Measurements from ENCODE around the gene DERL3. TPM values are rescaled to one million over a fixed set of nuclear protein-coding genes. Genes with fewer than 3 reads are reported as not detected.

The DERL3 gene
- total RNA-seq, 1 experiment from 2014 or later: 1.5 TPM

DNA sequence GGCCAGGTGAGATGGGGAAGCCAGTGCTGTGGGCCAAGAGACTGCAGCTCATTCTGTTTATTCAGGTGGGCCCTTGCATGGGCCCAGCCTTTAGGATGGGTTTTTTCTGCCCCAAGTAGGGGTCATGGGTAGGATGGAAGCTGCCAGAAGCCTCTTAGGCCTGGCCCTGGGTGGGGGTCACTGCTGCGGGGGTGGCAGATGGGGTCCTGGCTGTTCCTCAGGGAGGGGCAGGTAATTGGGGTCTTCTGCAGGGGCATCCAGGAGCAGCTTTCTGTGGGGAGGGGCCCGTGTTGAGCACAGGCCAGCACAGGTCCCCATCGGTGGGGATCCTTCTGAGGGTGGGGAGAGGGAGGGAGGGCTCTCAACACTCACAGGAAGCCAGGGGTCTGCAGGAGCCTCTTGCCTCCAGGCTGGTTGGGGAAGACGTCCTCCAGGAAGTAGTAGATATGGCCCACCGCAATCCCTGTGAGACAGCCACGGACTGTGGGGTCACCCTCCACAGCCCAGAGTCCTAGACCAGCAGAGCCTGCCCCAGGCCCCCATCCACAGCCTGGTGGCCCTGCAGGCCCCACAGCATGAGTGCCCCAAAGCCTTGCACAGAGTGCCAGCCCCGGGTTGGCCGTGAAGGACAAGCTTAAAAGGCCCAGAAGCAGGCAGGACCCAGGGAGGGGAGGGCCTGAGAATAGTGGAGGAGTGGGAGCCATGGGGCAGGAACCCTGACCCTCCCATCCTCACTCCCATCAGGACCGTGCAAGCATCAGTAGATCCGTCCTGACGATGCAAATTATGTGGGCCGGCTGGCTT, 1.9 kb downstream of the DERL3 start:
- Histone ChIP-seq H3K27me3 (replicated peaks; ENCODE audit: insufficient read depth, low read depth, low read length, poor library complexity) (no peaks in the 10 kb centered on the region), H3K36me3 (ENCODE audit: insufficient read depth, low read length, poor library complexity, severe bottlenecking) (peaks cover 25% of the 10 kb centered on the region), H3K27ac (ENCODE audit: low read depth, low read length, poor library complexity, severe bottlenecking) (no peak overlapping the region), H3K4me1 (ENCODE audit: insufficient read depth, low read length, poor library complexity, severe bottlenecking) (peaks cover 3% of the 10 kb centered on the region), H3K4me3 (ENCODE audit: low read depth, low read length, poor library complexity, severe bottlenecking) (no peak overlapping the region), H3K9me3 (ENCODE audit: low read depth, low read length, poor library complexity, severe bottlenecking) (no peaks in the 10 kb centered on the region)
- TF ChIP-seq EZH2 (IDR thresholded peaks at IDR 0.05; ENCODE audit: borderline replicate concordance, low read depth, low read length, poor library complexity, severe bottlenecking): no peak
- TF ChIP-seq, protein P1, sequence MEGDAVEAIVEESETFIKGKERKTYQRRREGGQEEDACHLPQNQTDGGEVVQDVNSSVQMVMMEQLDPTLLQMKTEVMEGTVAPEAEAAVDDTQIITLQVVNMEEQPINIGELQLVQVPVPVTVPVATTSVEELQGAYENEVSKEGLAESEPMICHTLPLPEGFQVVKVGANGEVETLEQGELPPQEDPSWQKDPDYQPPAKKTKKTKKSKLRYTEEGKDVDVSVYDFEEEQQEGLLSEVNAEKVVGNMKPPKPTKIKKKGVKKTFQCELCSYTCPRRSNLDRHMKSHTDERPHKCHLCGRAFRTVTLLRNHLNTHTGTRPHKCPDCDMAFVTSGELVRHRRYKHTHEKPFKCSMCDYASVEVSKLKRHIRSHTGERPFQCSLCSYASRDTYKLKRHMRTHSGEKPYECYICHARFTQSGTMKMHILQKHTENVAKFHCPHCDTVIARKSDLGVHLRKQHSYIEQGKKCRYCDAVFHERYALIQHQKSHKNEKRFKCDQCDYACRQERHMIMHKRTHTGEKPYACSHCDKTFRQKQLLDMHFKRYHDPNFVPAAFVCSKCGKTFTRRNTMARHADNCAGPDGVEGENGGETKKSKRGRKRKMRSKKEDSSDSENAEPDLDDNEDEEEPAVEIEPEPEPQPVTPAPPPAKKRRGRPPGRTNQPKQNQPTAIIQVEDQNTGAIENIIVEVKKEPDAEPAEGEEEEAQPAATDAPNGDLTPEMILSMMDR (conservative IDR thresholded peaks at IDR 0.05; ENCODE audit: low read depth, low read length): no peak
- intact Hi-C loops (cut with micrococcal nuclease; ENCODE audit: unreplicated experiment): no loop called here
- POLR2A ChIA-PET (ENCODE audit: low non-redundant PET): no interaction called here
- BruUV-seq (replicated peaks): no TSS peak
- DNase-seq (ENCODE audit: low spot score): no peak
- CTCF ChIA-PET: no interaction called here

DNA sequence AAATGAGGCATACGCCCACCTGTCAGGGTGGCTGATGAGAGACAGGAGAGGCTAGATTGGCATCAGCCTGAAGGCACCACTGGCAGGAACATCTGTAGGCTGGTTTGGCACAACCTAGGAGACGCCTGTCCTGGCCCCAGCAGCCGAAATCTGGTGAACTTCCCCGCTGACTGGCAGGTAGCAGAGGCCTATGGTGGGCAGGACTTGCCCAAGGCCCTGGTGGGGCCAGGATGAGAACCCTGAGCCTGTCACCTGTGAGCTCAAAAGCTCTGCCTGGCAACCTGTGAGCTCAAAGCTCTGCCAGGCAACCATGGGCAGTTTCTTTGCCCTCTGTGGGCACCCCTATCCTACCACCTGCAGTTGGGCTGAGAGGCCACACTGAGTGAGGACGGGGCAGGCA, 2.5 kb downstream of the DERL3 start:
- ChIA-PET CTCF (no interaction called here), POLR2A (ENCODE audit: low non-redundant PET) (no interaction called here)

DNA sequence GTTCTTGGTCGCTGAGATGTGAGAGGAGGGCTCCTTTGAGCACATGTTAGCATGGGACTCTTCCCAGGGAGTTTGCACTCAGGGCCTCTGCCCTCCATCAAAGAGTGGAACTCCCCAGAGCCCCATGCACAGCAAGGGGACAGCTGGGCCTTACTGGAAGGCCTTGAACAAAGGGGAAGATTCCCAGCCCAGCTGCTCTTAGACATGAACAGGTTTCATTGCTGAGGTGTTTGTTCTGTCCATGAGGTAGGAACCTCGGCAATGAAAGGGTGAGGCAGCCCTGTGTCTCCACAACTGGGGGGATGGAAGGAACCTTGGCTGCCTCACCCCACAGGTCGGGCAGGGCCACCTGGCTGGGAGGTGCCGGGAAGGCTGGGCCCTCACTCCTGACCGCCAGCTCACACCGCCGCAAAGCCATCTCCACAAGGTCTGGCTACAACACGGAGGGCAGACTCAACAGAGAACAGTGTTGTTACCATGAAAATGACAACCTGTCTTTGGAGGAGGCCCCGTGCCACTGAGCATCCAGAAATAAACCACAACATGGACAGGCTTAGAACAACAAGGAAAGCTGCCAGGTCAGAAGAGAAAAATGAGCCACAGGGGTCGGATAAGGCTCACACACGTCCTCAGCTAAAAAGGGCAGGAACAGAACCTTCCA, 3.2 kb downstream of the DERL3 start:
- Histone ChIP-seq H3K27me3 (replicated peaks; ENCODE audit: insufficient read depth, low read depth, low read length, poor library complexity) (no peaks in the 10 kb centered on the region), H3K4me1 (ENCODE audit: insufficient read depth, low read length, poor library complexity, severe bottlenecking) (peaks cover 3% of the 10 kb centered on the region), H3K36me3 (ENCODE audit: insufficient read depth, low read length, poor library complexity, severe bottlenecking) (peaks cover 31% of the 10 kb centered on the region), H3K27ac (ENCODE audit: low read depth, low read length, poor library complexity, severe bottlenecking) (no peak overlapping the region), H3K9me3 (ENCODE audit: low read depth, low read length, poor library complexity, severe bottlenecking) (no peaks in the 10 kb centered on the region), H3K4me3 (ENCODE audit: low read depth, low read length, poor library complexity, severe bottlenecking) (no peak overlapping the region)
- intact Hi-C loops (cut with micrococcal nuclease; ENCODE audit: unreplicated experiment): no loop called here
- POLR2A ChIA-PET (ENCODE audit: low non-redundant PET): no interaction called here
- no peak for DNase-seq (ENCODE audit: low spot score)
- CTCF ChIA-PET: no interaction called here
- BruUV-seq (replicated peaks): no TSS peak
- TF ChIP-seq EZH2 (IDR thresholded peaks at IDR 0.05; ENCODE audit: borderline replicate concordance, low read depth, low read length, poor library complexity, severe bottlenecking): no peak
- TF ChIP-seq, protein P1 (conservative IDR thresholded peaks at IDR 0.05; ENCODE audit: low read depth, low read length): no peak

More for the DNA sequence above, 2.5 kb downstream of the DERL3 start:
- Histone ChIP-seq H3K27ac (ENCODE audit: low read depth, low read length, poor library complexity, severe bottlenecking) (no peak overlapping the region), H3K4me1 (ENCODE audit: insufficient read depth, low read length, poor library complexity, severe bottlenecking) (peaks cover 3% of the 10 kb centered on the region), H3K36me3 (ENCODE audit: insufficient read depth, low read length, poor library complexity, severe bottlenecking) (peaks cover 25% of the 10 kb centered on the region), H3K4me3 (ENCODE audit: low read depth, low read length, poor library complexity, severe bottlenecking) (no peak overlapping the region), H3K9me3 (ENCODE audit: low read depth, low read length, poor library complexity, severe bottlenecking) (no peaks in the 10 kb centered on the region), H3K27me3 (replicated peaks; ENCODE audit: insufficient read depth, low read depth, low read length, poor library complexity) (no peaks in the 10 kb centered on the region)
- DNase-seq (ENCODE audit: low spot score): no peak
- intact Hi-C loops (cut with micrococcal nuclease; ENCODE audit: unreplicated experiment): no loop called here
- no TSS peak for BruUV-seq (replicated peaks)
- TF ChIP-seq, protein P1 (conservative IDR thresholded peaks at IDR 0.05; ENCODE audit: low read depth, low read length): no peak
- no peak for TF ChIP-seq EZH2 (IDR thresholded peaks at IDR 0.05; ENCODE audit: borderline replicate concordance, low read depth, low read length, poor library complexity, severe bottlenecking)

All from A673 (cell line).